GM18508 (cell line): ENCODE results near the gene MCTP1.
"Not testable (repeated sequence)": the region's sequence is repeated elsewhere in the genome, so short reads cannot be mapped to it uniquely, and the experiment has no call there.

Experiments
- ATAC-seq: cut with Tn5 transposase; IDR thresholded peaks from one replicate; pipeline ENCODE4 v1.9.1; 2021; ENCODE audit warnings: moderate number of reproducible peaks; ENCODE audit not compliant: insufficient read depth, unreplicated experiment

MCTP1 gene

GRCh38 chr5:94849324-94849723 lies 435.6 kb downstream of the MCTP1 start:
- ATAC-seq = no peak

GRCh38 chr5:94847726-94848125 lies 437.2 kb downstream of the MCTP1 start:
- ATAC-seq = no peak

DNA sequence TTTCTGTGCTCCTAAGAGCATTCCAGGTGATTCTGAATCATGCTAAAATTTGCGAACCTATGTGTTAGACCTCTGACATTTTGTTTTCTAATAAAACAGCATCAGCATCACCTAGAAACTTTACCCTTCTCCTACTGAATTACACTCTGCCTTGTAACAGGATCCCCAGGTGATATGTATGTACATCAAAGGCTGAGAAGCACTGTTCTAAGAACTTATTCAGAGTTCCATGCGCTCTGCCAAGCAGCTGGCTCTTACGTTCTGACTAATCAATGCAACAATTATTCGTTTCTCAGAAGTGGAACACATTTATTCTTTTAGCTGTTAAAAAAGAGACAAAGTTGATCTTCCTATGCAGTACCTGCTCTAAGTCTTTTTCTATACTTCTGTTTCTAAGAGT lies 437.9 kb downstream of the MCTP1 start:
- ATAC-seq = no peak

DNA sequence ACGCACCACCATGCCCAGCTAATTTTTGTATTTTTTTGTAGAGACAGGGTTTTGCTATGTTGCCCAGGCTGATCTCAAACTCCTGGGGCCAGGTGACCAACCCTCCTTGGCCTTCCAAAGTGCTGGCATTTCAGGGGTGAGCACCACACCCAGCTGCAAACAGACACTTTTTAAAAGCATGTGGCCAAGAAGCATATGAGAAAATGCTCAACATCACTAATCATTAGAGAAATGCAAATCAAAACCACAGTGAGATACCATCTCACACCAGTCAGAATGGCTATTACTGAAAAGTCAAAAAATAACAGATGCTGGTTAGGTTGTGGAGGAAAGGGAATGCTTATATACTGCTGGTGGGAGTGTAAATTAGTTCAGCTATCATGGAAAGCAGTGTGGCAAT lies 439.2 kb downstream of the MCTP1 start:
- ATAC-seq = peak; percentile 44

GRCh38 chr5:94841598-94842322 lies 443.1 kb downstream of the MCTP1 start:
- no peak for ATAC-seq

- ATAC-seq = no peak
Observed at GRCh38 chr5:94833851-94834250, 451.0 kb downstream of the MCTP1 start.

GRCh38 chr5:94832685-94833084 lies 452.2 kb downstream of the MCTP1 start:
- no peak for ATAC-seq

DNA sequence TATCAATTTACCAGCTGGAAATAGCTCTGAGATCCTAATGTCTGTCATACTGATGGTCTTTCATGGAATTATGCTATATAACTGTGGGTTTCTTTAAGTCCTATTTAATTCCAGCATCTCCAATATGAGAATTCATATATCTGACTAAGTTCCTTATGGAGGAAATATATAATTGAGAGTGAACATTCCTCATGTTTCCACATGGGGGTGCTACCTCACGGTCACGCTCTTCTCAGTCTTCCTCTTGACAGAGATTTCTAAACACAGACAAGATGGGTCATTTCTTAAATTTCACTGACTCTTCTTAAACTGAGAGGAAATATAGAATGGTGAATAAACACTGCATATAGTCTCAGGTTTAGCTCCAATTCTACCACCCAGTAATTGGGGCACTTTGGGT lies 454.4 kb downstream of the MCTP1 start:
- no peak for ATAC-seq

- not testable (repeated sequence) for ATAC-seq
Observed at GRCh38 chr5:94828222-94828621, 456.7 kb downstream of the MCTP1 start.

GRCh38 chr5:94820488-94820887 lies 464.4 kb downstream of the MCTP1 start:
- no peak for ATAC-seq

GRCh38 chr5:94818904-94819303 lies 466.0 kb downstream of the MCTP1 start:
- no peak for ATAC-seq

GRCh38 chr5:94815313-94816039 lies 469.4 kb downstream of the MCTP1 start:
- ATAC-seq = no peak

GRCh38 chr5:94812232-94812631 lies 472.7 kb downstream of the MCTP1 start:
- no peak for ATAC-seq

DNA sequence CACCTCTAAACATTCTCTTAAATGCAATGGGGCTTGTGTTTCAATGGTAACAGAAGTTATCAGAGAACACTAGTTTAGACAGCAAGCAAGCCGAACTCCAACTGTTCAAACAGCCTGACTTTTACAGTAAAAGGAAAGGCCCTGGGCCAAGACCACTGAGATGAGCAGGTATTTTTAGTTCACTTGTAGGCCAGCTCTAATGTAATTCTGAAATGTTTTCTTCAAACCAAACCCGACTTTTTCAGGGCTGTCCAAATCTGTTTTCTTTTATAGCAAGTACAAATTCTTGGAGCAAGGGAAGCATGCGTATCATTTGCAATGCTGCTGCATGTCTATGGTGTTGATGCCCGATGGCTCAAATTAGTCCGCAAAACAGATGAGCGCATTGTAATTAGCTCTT lies 473.6 kb downstream of the MCTP1 start:
- ATAC-seq = no peak

- no peak for ATAC-seq
Observed at GRCh38 chr5:94810877-94811276, 474.0 kb downstream of the MCTP1 start.

DNA sequence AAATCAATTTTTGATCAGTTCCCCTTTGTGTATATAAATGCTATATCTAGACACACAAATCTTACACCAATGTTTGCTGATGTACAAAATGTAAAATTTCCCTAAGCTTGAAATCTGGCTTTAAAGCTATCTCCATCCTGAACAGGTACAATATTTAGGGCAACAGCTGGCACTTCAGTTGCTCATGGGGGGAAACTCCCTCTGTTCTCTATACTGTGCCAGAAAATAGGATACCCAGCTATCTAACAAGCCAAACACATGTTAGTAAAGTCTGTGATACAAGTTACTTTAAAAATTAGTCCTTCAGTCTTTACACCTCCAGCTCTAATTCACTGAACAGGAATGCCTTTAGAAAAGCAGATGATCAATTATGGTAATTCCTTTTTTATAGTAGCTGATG lies 474.6 kb downstream of the MCTP1 start:
- ATAC-seq = no peak

DNA sequence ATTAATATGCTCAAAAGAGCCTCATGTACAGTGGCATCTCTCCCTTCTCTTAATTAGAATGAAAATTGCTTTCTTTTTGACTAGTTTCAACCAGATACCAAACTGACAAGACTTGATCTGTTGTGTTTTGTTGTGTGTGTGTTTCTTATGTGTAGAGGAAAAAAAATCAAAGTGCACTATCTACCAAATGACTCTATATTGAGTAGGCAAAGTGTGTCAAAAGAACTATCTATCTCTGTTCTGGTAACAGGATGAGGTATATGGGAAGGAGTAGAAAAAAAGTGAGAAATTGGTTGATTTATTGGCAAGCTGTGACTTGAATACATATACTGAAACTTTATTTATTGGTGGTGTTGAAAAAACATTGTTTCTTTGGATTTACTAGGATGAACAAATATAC lies 476.4 kb downstream of the MCTP1 start:
- ATAC-seq = no peak

GRCh38 chr5:94807985-94808384 lies 476.9 kb downstream of the MCTP1 start:
- no peak for ATAC-seq

DNA sequence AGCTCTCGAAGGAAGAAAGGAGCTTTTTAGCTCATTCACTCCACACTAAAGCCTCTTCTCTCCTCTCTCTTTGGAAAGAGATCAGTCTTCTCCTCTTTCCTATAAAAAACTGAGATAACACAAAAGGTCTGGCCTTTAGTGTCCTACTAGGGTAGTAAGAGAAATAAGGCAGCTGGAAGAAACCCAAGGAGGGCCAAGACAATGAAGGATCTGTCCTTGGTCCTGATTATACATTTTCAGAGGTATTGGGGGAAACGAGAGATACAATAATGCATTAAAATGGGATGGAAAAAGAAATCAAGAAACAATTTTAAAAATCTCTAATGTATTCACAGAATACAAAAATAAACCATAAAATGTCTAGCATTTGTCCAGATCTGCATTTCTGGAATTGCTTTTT lies 482.4 kb downstream of the MCTP1 start:
- ATAC-seq = no peak

- no peak for ATAC-seq
Observed at GRCh38 chr5:94796586-94796985, 488.3 kb downstream of the MCTP1 start.

- peak; percentile 29 for ATAC-seq
Observed at GRCh38 chr5:94793816-94794198, 491.1 kb downstream of the MCTP1 start.
